BLaER1 treated with 17β-estradiol and CSF1 and Interleukin-3, amounts not matched to agents 10 nM and 100 nM (cell line): Measurements from ENCODE around the gene IRS1.

Experiments
- H3K27ac ChIP-seq, 11 experiments: shearing (Covaris generic); formaldehyde crosslinking; 2 replicates each; pipeline ENCODE4 v1.8.1; 2022
- H3K27me3 ChIP-seq, 11 experiments: shearing (Covaris generic); formaldehyde crosslinking; 2 replicates each; pipeline ENCODE4 v1.8.1; 2022
- H3K36me3 ChIP-seq, 11 experiments: shearing (Covaris generic); formaldehyde crosslinking; 2 replicates each; pipeline ENCODE4 v1.8.1; 2022
- H3K4me1 ChIP-seq, 10 experiments: shearing (Covaris generic); formaldehyde crosslinking; 2 replicates each; pipeline ENCODE4 v1.8.1; 2022
- H3K4me2 ChIP-seq, 11 experiments: shearing (Covaris generic); formaldehyde crosslinking; 2 replicates each; pipeline ENCODE4 v1.8.1; 2022
- H3K4me3 ChIP-seq, 10 experiments: shearing (Covaris generic); formaldehyde crosslinking; 2 replicates each; pipeline ENCODE4 v1.8.1; 2022
- H3K9ac ChIP-seq, 11 experiments: shearing (Covaris generic); formaldehyde crosslinking; 2 replicates each; pipeline ENCODE4 v1.8.1; 2022
- H3K9me3 ChIP-seq, 11 experiments: shearing (Covaris generic); formaldehyde crosslinking; replicated peaks in 1 of 11; 2 replicates each; pipeline ENCODE4 v1.8.1; 2022
- H4K20me1 ChIP-seq, 11 experiments: shearing (Covaris generic); formaldehyde crosslinking; 2 replicates each; pipeline ENCODE4 v1.8.1; 2022
- Cebpa-rat ChIP-seq, 11 experiments: shearing (Covaris generic); IDR thresholded peaks; 2 replicates each; pipeline ENCODE4 v1.8.1; 2022

Gene IRS1

DNA sequence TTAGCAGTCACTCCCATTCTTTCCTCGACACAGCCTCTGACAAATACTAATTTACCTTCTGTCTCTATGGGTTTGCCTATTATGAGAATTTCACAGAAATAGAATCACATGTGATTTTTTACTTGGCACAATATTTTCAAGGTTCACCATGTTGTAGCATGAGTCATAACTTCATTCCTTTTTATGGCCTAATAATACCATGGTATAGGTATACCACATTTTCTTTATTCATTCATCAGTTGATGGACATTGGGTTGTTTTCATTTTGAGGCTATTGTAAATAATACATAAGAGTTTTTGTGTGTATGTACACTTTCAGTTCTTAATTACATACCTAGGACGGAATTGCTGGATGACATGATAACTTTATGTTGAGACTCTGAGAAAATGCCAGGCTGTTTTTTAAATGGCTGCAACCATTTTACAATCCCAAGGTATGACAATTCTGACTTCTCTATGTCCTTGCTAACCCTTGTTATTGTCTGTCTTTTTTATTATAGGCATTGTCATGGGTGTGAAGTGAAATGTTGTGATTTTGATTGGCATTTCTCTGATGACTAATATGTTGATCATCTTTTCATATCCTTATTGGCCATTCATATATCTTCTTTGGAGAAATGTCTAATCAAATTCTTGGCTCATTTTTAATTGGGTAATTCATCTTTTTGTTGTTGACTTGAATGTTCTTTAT is 87.9 kb downstream of the IRS1 start:
- H3K36me3 ChIP-seq: no peaks in the 10 kb centered on the region
- no peak for TF ChIP-seq Cebpa-rat (IDR thresholded peaks at IDR 0.05)
- no peak overlapping the region for H3K4me2 ChIP-seq
- H3K27ac ChIP-seq: no peak overlapping the region
- peaks cover 0 to 19% (median 0%) of the 10 kb centered on the region in 11 experiments; a peak in 2 of 22 replicates for H3K27me3 ChIP-seq
- no peaks in the 10 kb centered on the region for H3K4me1 ChIP-seq
- H3K9ac ChIP-seq: no peak overlapping the region
- H4K20me1 ChIP-seq: no peaks in the 10 kb centered on the region
- H3K9me3 ChIP-seq: peaks cover 0 to 30% (median 10%) of the 10 kb centered on the region in 11 experiments; a peak in 7 of 22 replicates
- no peak overlapping the region for H3K4me3 ChIP-seq

- TF ChIP-seq Cebpa-rat (IDR thresholded peaks at IDR 0.05): no peak
- Histone ChIP-seq H3K4me3 (no peak overlapping the region), H4K20me1 (no peaks in the 10 kb centered on the region), H3K4me2 (no peak overlapping the region), H3K27me3 (peaks cover 0 to 39% (median 0%) of the 10 kb centered on the region in 11 experiments; a peak in 5 of 22 replicates), H3K4me1 (peaks cover 8 to 42% (median 35%) of the 10 kb centered on the region in 10 experiments; a peak in 19 of 20 replicates), H3K9ac (no peak overlapping the region), H3K9me3 (peaks cover 0 to 32% (median 10%) of the 10 kb centered on the region in 11 experiments; a peak in 7 of 22 replicates), H3K27ac (no peak overlapping the region), H3K36me3 (no peaks in the 10 kb centered on the region)
Measured at GRCh38 chr2:226707499-226707898, 92.1 kb downstream of the IRS1 start.

DNA sequence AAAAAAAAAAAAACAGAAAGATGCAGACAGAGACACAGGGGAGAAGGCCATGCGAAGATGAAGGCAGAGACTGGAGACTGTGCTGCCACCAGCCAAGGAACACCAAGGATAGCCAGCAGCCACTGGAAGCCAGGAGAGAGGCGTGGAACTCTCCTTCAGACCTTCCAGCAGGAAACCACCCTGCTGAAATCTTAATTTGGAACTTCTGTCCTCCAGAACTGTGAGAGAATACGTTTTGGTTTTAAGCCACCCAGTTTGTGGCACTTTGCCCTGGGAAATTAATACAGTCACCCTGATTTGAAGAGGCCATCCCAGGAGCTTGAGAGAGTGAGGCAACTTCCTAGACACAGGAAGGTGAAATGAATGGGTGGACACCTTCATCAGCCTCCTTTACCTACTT is 93.7 kb downstream of the IRS1 start:
- peaks cover 0 to 31% (median 10%) of the 10 kb centered on the region in 11 experiments; a peak in 7 of 22 replicates for H3K9me3 ChIP-seq
- TF ChIP-seq Cebpa-rat (IDR thresholded peaks at IDR 0.05): no peak
- H3K27me3 ChIP-seq: peaks cover 0 to 47% (median 0%) of the 10 kb centered on the region in 11 experiments; a peak in 5 of 22 replicates
- peak overlapping the region in 1 of 11 experiments; percentile 64; a peak in 2 of 22 replicates for H3K27ac ChIP-seq
- H3K36me3 ChIP-seq: no peaks in the 10 kb centered on the region
- H4K20me1 ChIP-seq: no peaks in the 10 kb centered on the region
- H3K4me3 ChIP-seq: no peak overlapping the region
- H3K9ac ChIP-seq: no peak overlapping the region
- H3K4me1 ChIP-seq: peaks cover 17 to 56% (median 49%) of the 10 kb centered on the region in 10 experiments
- peak overlapping the region in 7 of 11 experiments; percentile 45 to 81 (median 77); a peak in 9 of 22 replicates for H3K4me2 ChIP-seq

GRCh38 chr2:226705133-226705886 is 94.3 kb downstream of the IRS1 start:
- Histone ChIP-seq H3K9me3 (peaks cover 0 to 24% (median 10%) of the 10 kb centered on the region in 11 experiments; a peak in 7 of 22 replicates), H3K36me3 (no peaks in the 10 kb centered on the region), H3K27me3 (peaks cover 0 to 47% (median 0%) of the 10 kb centered on the region in 11 experiments; a peak in 5 of 22 replicates), H4K20me1 (no peaks in the 10 kb centered on the region), H3K4me3 (no peak overlapping the region), H3K4me2 (peak overlapping the region; percentile 45 to 81 (median 67)), H3K27ac (peak overlapping the region in 4 of 11 experiments; percentile 45 to 72 (median 62); a peak in 7 of 22 replicates), H3K9ac (peak overlapping the region in 3 of 11 experiments; percentile 11 to 49 (median 40); a peak in 2 of 22 replicates), H3K4me1 (peaks cover 24 to 63% (median 56%) of the 10 kb centered on the region in 10 experiments)
- TF ChIP-seq Cebpa-rat (IDR thresholded peaks at IDR 0.05): no peak

DNA sequence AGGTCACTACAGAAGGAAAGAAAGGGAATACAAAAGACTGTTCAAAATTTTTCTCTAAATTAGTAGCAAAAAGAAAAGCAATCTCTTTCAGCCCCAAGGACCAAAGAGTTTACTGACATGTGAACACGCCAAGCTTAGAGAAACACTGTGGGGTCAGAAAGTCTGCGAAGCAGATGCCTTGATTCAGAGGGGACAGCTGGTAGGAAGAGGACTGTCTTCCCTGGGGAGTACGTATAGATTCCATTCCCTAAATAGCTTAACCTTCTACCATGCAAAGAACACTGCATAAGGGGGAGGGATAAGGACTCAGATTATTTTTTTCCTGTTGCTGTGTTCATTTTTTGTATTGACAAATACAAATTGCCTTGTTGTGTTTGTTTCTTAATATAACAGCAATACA is 96.1 kb downstream of the IRS1 start:
- peak overlapping the region in 1 of 10 experiments; percentile 33; a peak in 2 of 20 replicates for H3K4me3 ChIP-seq
- peak overlapping the region in 5 of 11 experiments; percentile 10 to 64 (median 61); a peak in 9 of 22 replicates for H3K27ac ChIP-seq
- TF ChIP-seq Cebpa-rat (IDR thresholded peaks at IDR 0.05): no peak
- H3K9ac ChIP-seq: peak overlapping the region in 4 of 11 experiments; percentile 18 to 47 (median 41); a peak in 6 of 22 replicates
- H3K4me2 ChIP-seq: peak overlapping the region in 9 of 11 experiments; percentile 18 to 81 (median 75); a peak in 17 of 22 replicates
- no peaks in the 10 kb centered on the region for H4K20me1 ChIP-seq
- H3K36me3 ChIP-seq: no peaks in the 10 kb centered on the region
- H3K4me1 ChIP-seq: peaks cover 25 to 65% (median 56%) of the 10 kb centered on the region in 10 experiments
- H3K27me3 ChIP-seq: peaks cover 0 to 44% (median 0%) of the 10 kb centered on the region in 11 experiments; a peak in 5 of 22 replicates
- peaks cover 0 to 22% (median 8%) of the 10 kb centered on the region in 11 experiments; a peak in 7 of 22 replicates for H3K9me3 ChIP-seq

DNA sequence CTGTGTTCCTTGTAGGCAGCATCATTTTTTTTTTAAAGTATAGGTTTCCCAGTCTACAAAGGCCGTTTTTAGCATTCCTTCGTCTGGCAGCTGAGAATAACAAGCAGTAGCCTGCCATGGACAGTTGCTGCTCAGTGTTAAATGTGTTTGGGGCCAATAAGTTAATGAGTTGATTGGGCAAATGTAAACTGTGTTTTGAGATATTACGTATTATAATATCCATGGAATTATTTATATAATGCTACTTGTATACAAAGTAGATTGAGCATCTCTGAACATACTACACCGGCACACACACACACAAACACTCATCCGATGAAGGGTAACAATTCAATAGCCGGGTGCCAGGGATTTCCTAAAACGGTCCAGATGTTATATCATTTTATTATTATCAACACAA is 97.2 kb downstream of the IRS1 start:
- Histone ChIP-seq H3K36me3 (no peaks in the 10 kb centered on the region), H3K4me3 (no peak overlapping the region), H3K9ac (no peak overlapping the region), H3K9me3 (peaks cover 0 to 20% (median 6%) of the 10 kb centered on the region in 11 experiments; a peak in 9 of 22 replicates), H3K4me1 (peaks cover 25 to 65% (median 56%) of the 10 kb centered on the region in 10 experiments), H4K20me1 (no peaks in the 10 kb centered on the region), H3K4me2 (peak overlapping the region in 8 of 11 experiments; percentile 25 to 81 (median 60); a peak in 12 of 22 replicates), H3K27me3 (peaks cover 0 to 34% (median 0%) of the 10 kb centered on the region in 11 experiments; a peak in 5 of 22 replicates), H3K27ac (peak overlapping the region in 3 of 11 experiments; percentile 44 to 64 (median 63); a peak in 4 of 22 replicates)
- TF ChIP-seq Cebpa-rat (IDR thresholded peaks at IDR 0.05): no peak

GRCh38 chr2:226701052-226701451 is 98.6 kb downstream of the IRS1 start:
- Histone ChIP-seq H3K9me3 (peaks cover 0 to 14% (median 7%) of the 10 kb centered on the region in 11 experiments; a peak in 8 of 22 replicates), H3K4me2 (peak overlapping the region; percentile 38 to 81 (median 59)), H3K4me1 (peaks cover 25 to 68% (median 59%) of the 10 kb centered on the region in 10 experiments), H3K27me3 (peaks cover 0 to 23% (median 0%) of the 10 kb centered on the region in 11 experiments; a peak in 5 of 22 replicates), H3K27ac (peak overlapping the region in 9 of 11 experiments; percentile 13 to 65 (median 52); a peak in 14 of 22 replicates), H4K20me1 (no peaks in the 10 kb centered on the region), H3K4me3 (no peak overlapping the region), H3K9ac (peak overlapping the region in 2 of 11 experiments; percentile 11 to 37; a peak in 1 of 22 replicates), H3K36me3 (no peaks in the 10 kb centered on the region)
- peak in 4 of 11 experiments; percentile 20 to 52 (median 33); a peak in 3 of 22 replicates for TF ChIP-seq Cebpa-rat (IDR thresholded peaks at IDR 0.05)

GRCh38 chr2:226699321-226699720 is 100.3 kb downstream of the IRS1 start:
- H3K27ac ChIP-seq: peak overlapping the region in 3 of 11 experiments; percentile 14 to 63 (median 61); a peak in 2 of 22 replicates

More at GRCh38 chr2:226699321-226699720, 100.3 kb downstream of the IRS1 start:
- H3K4me1 ChIP-seq: peaks cover 17 to 57% (median 42%) of the 10 kb centered on the region in 10 experiments
- H3K27me3 ChIP-seq: peaks cover 0 to 26% (median 0%) of the 10 kb centered on the region in 11 experiments; a peak in 4 of 22 replicates
- H3K36me3 ChIP-seq: no peaks in the 10 kb centered on the region
- H3K9ac ChIP-seq: no peak overlapping the region
- no peak for TF ChIP-seq Cebpa-rat (IDR thresholded peaks at IDR 0.05)
- no peak overlapping the region for H3K4me2 ChIP-seq
- H3K9me3 ChIP-seq: peaks cover 0 to 14% (median 7%) of the 10 kb centered on the region in 11 experiments; a peak in 8 of 22 replicates
- H3K4me3 ChIP-seq: no peak overlapping the region
- H4K20me1 ChIP-seq: no peaks in the 10 kb centered on the region
